Measurements from ENCODE around the gene GPR62.

DNA sequence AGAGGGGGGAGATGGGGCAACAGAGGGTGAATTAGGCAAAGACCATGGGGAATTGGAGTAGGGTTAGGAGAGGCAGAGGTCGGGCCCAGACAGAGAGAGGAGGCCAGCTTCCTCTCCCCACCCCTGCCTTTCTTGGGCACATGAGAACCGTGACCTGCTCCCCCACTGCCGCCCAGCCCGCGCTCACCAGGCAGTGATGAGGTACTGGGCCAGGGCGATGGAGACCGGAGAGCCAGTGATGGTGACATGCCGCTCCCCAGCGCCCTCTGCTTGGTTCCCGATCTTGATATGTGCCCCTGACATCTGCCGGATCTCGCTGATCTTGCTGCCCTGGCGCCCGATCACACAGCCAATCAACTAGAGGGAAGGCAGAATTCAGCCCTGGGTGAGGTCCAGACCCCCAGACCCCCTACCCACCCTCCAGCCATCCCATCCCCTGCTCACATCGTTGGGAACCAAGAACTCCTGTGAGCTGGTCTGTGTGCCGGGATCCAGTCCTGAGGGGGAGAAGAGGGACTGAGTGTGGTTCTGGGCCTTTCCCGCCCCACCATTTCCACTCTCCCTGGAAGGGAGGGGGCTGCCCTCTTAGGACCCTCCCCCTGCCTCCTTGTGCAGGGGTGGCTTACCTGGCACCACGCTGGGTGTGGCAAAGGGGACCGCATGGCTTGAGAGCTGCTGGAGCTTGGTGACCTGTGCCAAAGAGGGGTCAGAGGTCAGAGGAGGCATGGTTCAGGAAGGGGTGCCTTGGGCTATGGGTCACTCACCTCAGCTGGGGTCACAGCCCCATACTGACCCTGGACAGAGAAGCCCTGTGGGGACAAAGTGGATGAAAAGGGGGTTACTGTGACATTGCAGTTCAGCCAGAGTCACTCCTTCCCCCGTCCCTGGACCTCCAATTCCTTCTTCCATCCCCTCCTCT is 3.7 kb downstream of the GPR62 start:
- TF ChIP-seq CTCF (conservative IDR thresholded peaks at IDR 0.05; ENCODE audit: low read length) = no peak
- TF ChIP-seq EZH2phosphoT487 (IDR thresholded peaks at IDR 0.05; ENCODE audit: borderline replicate concordance) = no peak

Data from Loucy (cell line).